Measurements from ENCODE around the gene CNGA4. TPM values are rescaled to one million over a fixed set of nuclear protein-coding genes. Genes with fewer than 3 reads are reported as not detected.

CNGA4 gene
- not detected for total RNA-seq

GRCh38 chr11:6238902-6239301 lies at the start of gene CNGA4:
Gene CNGA4 (plus strand): TSS chr11:6239089. CDS start chr11:6239207, 118 bp downstream.
- Histone ChIP-seq H3K36me3 (no peaks in the 10 kb centered on the region), H3K27me3 (replicated peaks; ENCODE audit: insufficient read depth) (no peaks in the 10 kb centered on the region), H3K9me3 (no peaks in the 10 kb centered on the region), H3K4me1 (ENCODE audit: control insufficient read depth in 1 of 2, low read depth in 2 of 2) (peaks cover under 1 to 3% of the 10 kb centered on the region in 2 donors), H3K4me3 (no peak within 1 kb of the TSS), H3K27ac (no peak within 1 kb of the TSS)
- no peak for ATAC-seq (ENCODE audit: insufficient number of reproducible peaks, low FRiP score, low read depth)
- no peak for DNase-seq (ENCODE audit: low spot score)
- no peak for TF ChIP-seq CTCF (IDR thresholded peaks at IDR 0.05)

GRCh38 chr11:6191742-6192141 lies 47.1 kb upstream of the CNGA4 start:
- H3K27ac ChIP-seq: no peak overlapping the region
- DNase-seq (ENCODE audit: low spot score) (no peak), ATAC-seq (ENCODE audit: insufficient number of reproducible peaks, low FRiP score, low read depth) (no peak)
- TF ChIP-seq CTCF (IDR thresholded peaks at IDR 0.05): no peak
- no peak overlapping the region for H3K4me3 ChIP-seq
- no peaks in the 10 kb centered on the region for H3K36me3 ChIP-seq
- no peaks in the 10 kb centered on the region for H3K27me3 ChIP-seq (replicated peaks; ENCODE audit: insufficient read depth)
- no peaks in the 10 kb centered on the region for H3K4me1 ChIP-seq (ENCODE audit: control insufficient read depth in 1 of 2, low read depth in 2 of 2)
- no peaks in the 10 kb centered on the region for H3K9me3 ChIP-seq

- ATAC-seq (ENCODE audit: insufficient number of reproducible peaks, low FRiP score, low read depth) (no peak), DNase-seq (ENCODE audit: low spot score) (no peak)
- Histone ChIP-seq H3K9me3 (no peaks in the 10 kb centered on the region), H3K36me3 (no peaks in the 10 kb centered on the region), H3K4me3 (no peak overlapping the region), H3K4me1 (ENCODE audit: control insufficient read depth in 1 of 2, low read depth in 2 of 2) (no peaks in the 10 kb centered on the region), H3K27me3 (replicated peaks; ENCODE audit: insufficient read depth) (no peaks in the 10 kb centered on the region), H3K27ac (no peak overlapping the region)
- TF ChIP-seq CTCF (IDR thresholded peaks at IDR 0.05): no peak
Measured at GRCh38 chr11:6194065-6194581, 44.8 kb upstream of the CNGA4 start.

GRCh38 chr11:6196396-6196795 lies 42.5 kb upstream of the CNGA4 start:
- no peak for TF ChIP-seq CTCF (IDR thresholded peaks at IDR 0.05)
- H3K4me1 ChIP-seq (ENCODE audit: control insufficient read depth in 1 of 2, low read depth in 2 of 2): no peaks in the 10 kb centered on the region
- H3K36me3 ChIP-seq: no peaks in the 10 kb centered on the region
- H3K4me3 ChIP-seq: no peak overlapping the region
- no peaks in the 10 kb centered on the region for H3K27me3 ChIP-seq (replicated peaks; ENCODE audit: insufficient read depth)
- no peak overlapping the region for H3K27ac ChIP-seq
- ATAC-seq (ENCODE audit: insufficient number of reproducible peaks, low FRiP score, low read depth): no peak
- no peak for DNase-seq (ENCODE audit: low spot score)
- H3K9me3 ChIP-seq: no peaks in the 10 kb centered on the region

GRCh38 chr11:6197466-6198200 lies 41.3 kb upstream of the CNGA4 start:
- DNase-seq (ENCODE audit: low spot score): no peak
- ATAC-seq (ENCODE audit: insufficient number of reproducible peaks, low FRiP score, low read depth): no peak
- H3K4me3 ChIP-seq: no peak overlapping the region

More at GRCh38 chr11:6197466-6198200, 41.3 kb upstream of the CNGA4 start:
- Histone ChIP-seq H3K4me1 (ENCODE audit: control insufficient read depth in 1 of 2, low read depth in 2 of 2) (no peaks in the 10 kb centered on the region), H3K36me3 (no peaks in the 10 kb centered on the region), H3K9me3 (no peaks in the 10 kb centered on the region), H3K27me3 (replicated peaks; ENCODE audit: insufficient read depth) (no peaks in the 10 kb centered on the region), H3K27ac (no peak overlapping the region)
- no peak for TF ChIP-seq CTCF (IDR thresholded peaks at IDR 0.05)
